IMR-90 (cell line): ENCODE data around the gene DDX24. TPM values are rescaled to one million over a fixed set of nuclear protein-coding genes. Genes with fewer than 3 reads are reported as not detected.

Experiments used
- ATAC-seq: fragments of 200-7000 bp; cut with Tn5 transposase; 2 replicates; pipeline ENCODE4 v1.9.1; 2020; ENCODE audit warnings: low read depth, mild to moderate bottlenecking, moderate library complexity
- BruUV-seq: library from RNA; stranded (reverse); fragments of 400-500 nt; replicated peaks from 2 replicates; lab custom pipeline; 2021; lab: Mats Ljungman, UMichigan
- CTCF ChIA-PET: fragments of 300-600 bp; formaldehyde crosslinking; extraction: SDS; loops from one replicate; lab custom pipeline; 2021; ENCODE audit warnings: antibody characterized with exemption; lab: Yijun Ruan, JAX
- POLR2A ChIA-PET: fragments of 300-600 bp; sonication (Branson Sonifier 250); formaldehyde crosslinking; loops from one replicate; lab custom pipeline; 2022; ENCODE audit warnings: antibody characterized with exemption; ENCODE audit not compliant: unreplicated experiment; lab: Charles Lee
- DNase-seq: peaks from one replicate; pipeline ENCODE4 v3.0.0; 2013
- H2AFZ ChIP-seq: replicated peaks from 2 replicates; pipeline ENCODE3; 2013; ENCODE audit warnings: low read length, mild to moderate bottlenecking; ENCODE audit not compliant: poor library complexity
- H2AK5ac ChIP-seq: 2 replicates; pipeline ENCODE4 v1.6.1; 2013; ENCODE audit warnings: low read depth, low read length, inconsistent platforms
- H2AK9ac ChIP-seq: replicated peaks from 2 replicates; pipeline ENCODE3; 2013; ENCODE audit warnings: mild to moderate bottlenecking, low read depth, low read length, moderate library complexity; ENCODE audit not compliant: poor library complexity
- H2BK120ac ChIP-seq: 2 replicates; pipeline ENCODE4 v1.6.1; 2013; ENCODE audit warnings: low read depth, low read length, inconsistent platforms
- H2BK15ac ChIP-seq: 3 replicates; pipeline ENCODE4 v1.6.1; 2013; ENCODE audit warnings: low read depth, low read length, inconsistent platforms
- H2BK20ac ChIP-seq: 2 replicates; pipeline ENCODE4 v1.6.1; 2013; ENCODE audit warnings: low read depth, mild to moderate bottlenecking, inconsistent platforms, low read length, moderate library complexity
- H2BK5ac ChIP-seq: 2 replicates; pipeline ENCODE4 v1.6.1; 2013; ENCODE audit warnings: mild to moderate bottlenecking, low read depth, low read length, inconsistent platforms; ENCODE audit not compliant: poor library complexity, severe bottlenecking
- H3K14ac ChIP-seq: replicated peaks from 2 replicates; pipeline ENCODE4 v1.6.1; 2013; ENCODE audit warnings: low read depth, low read length, inconsistent platforms
- H3K18ac ChIP-seq: 2 replicates; pipeline ENCODE4 v1.6.1; 2013; ENCODE audit warnings: low read depth, low read length, control low read depth
- H3K23ac ChIP-seq: 2 replicates; pipeline ENCODE4 v1.6.1; 2013; ENCODE audit warnings: low read depth, low read length, inconsistent platforms
- H3K27ac ChIP-seq: 2 replicates; pipeline ENCODE4 v1.5.1; 2013; ENCODE audit warnings: mild to moderate bottlenecking, control low read depth, low read length; ENCODE audit not compliant: insufficient read depth
- H3K27me3 ChIP-seq: 2 replicates; pipeline ENCODE4 v1.6.1; 2013; ENCODE audit warnings: low read length; ENCODE audit not compliant: control insufficient read depth, insufficient read depth
- H3K36me3 ChIP-seq: 2 replicates; pipeline ENCODE4 v1.6.1; 2013; ENCODE audit warnings: low read length, mixed read lengths; ENCODE audit not compliant: control insufficient read depth, insufficient read depth
- H3K4ac ChIP-seq: 2 replicates; pipeline ENCODE4 v1.6.1; 2013; ENCODE audit warnings: low read depth, low read length, inconsistent platforms
- H3K4me1 ChIP-seq: 2 replicates; pipeline ENCODE4 v1.6.1; 2013; ENCODE audit warnings: low read length, mixed read lengths; ENCODE audit not compliant: control insufficient read depth, insufficient read depth
- H3K4me2 ChIP-seq: 2 replicates; pipeline ENCODE4 v1.6.1; 2013; ENCODE audit warnings: low read depth, mild to moderate bottlenecking, control low read depth, low read length, moderate library complexity
- H3K4me3 ChIP-seq: 2 replicates; pipeline ENCODE4 v1.5.1; 2013; ENCODE audit warnings: low read depth, mild to moderate bottlenecking, control low read depth, low read length, moderate library complexity; ENCODE audit not compliant: insufficient read depth
- H3K56ac ChIP-seq: 2 replicates; pipeline ENCODE4 v1.6.1; 2013; ENCODE audit warnings: low read length, inconsistent platforms; ENCODE audit not compliant: insufficient read depth; ENCODE audit errors: extremely low read depth
- H3K79me1 ChIP-seq, 2 experiments: 2 replicates each; pipeline ENCODE4 v1.6.1; 2013; ENCODE audit warnings: low read length in 2 of 2, inconsistent platforms in 1 of 2, low read depth in 1 of 2
- H3K9ac ChIP-seq: 2 replicates; pipeline ENCODE4 v1.6.1; 2013; ENCODE audit warnings: low read depth, low read length, control low read depth
- H3K9me1 ChIP-seq: 2 replicates; pipeline ENCODE4 v1.6.1; 2013; ENCODE audit warnings: low read length, inconsistent platforms; ENCODE audit not compliant: insufficient read depth
- H3K9me3 ChIP-seq: 2 replicates; pipeline ENCODE4 v1.6.1; 2013; ENCODE audit warnings: low read length; ENCODE audit not compliant: control insufficient read depth, insufficient read depth
- H4K20me1 ChIP-seq: 2 replicates; pipeline ENCODE4 v1.6.1; 2013; ENCODE audit warnings: low read length, inconsistent platforms; ENCODE audit not compliant: insufficient read depth
- H4K5ac ChIP-seq: 2 replicates; pipeline ENCODE4 v1.6.1; 2013; ENCODE audit warnings: mild to moderate bottlenecking, low read depth, low read length, control low read depth
- H4K8ac ChIP-seq, 2 experiments: 2 replicates each; pipeline ENCODE4 v1.6.1; 2013; ENCODE audit warnings: low read depth in 2 of 2, low read length in 2 of 2, control low read depth in 1 of 2, inconsistent platforms in 1 of 2
- H4K91ac ChIP-seq: 2 replicates; pipeline ENCODE4 v1.6.1; 2013; ENCODE audit warnings: low read depth, low read length, inconsistent platforms; ENCODE audit not compliant: insufficient read depth
- MAZ ChIP-seq: IDR thresholded peaks from 2 replicates; pipeline ENCODE4 v1.6.1; 2012; ENCODE audit warnings: low read depth, mild to moderate bottlenecking, low read length, improper control_type of control experiment, moderate library complexity, borderline replicate concordance
- NFE2L2 ChIP-seq: fragments of 150-350 bp; IDR thresholded peaks from 2 replicates; pipeline ENCODE4 v1.6.1; 2016; ENCODE audit warnings: low read depth, mild to moderate bottlenecking, low read length
- RAD21 ChIP-seq: IDR thresholded peaks from 2 replicates; pipeline ENCODE4 v1.6.1; 2012; ENCODE audit warnings: low read length, improper control_type of control experiment
- WGBS, 2 experiments: methylation state at CpG; one replicate each; pipeline versions ENCODE4 v1.1.5 to v1.1.7; 2013; ENCODE audit warnings: missing lambda C conversion rate in 2 of 2; ENCODE audit not compliant: insufficient read length in 1 of 2; ENCODE audit errors: extremely low coverage in 2 of 2; 5-methylcytosine and 5-hydroxymethylcytosine counted together
- dilution Hi-C: fragments of 300-500 bp; cut with HindIII; formaldehyde crosslinking; loops from one replicate; pipeline ENCODE4 v1.14.3; 2018; ENCODE audit warnings: low sequenced_read_pairs; ENCODE audit not compliant: unreplicated experiment
- in situ Hi-C: fragments of 300-500 bp; cut with MboI; formaldehyde crosslinking; loops from 3 replicates; pipeline ENCODE4 v1.14.3; 2019; ENCODE audit warnings: low sequenced_read_pairs, inconsistent platforms, mixed read lengths
- intact Hi-C: fragments of 100-400 bp; cut with micrococcal nuclease; formaldehyde crosslinking; loops from 2 replicates; pipeline ENCODE4 v1.10.0; 2022
- polyA plus RNA-seq, 3 experiments: library from polyadenylated mRNA; depleted of rRNA; stranded (reverse); fragments of >200 nt; gene quantifications; 2 replicates each; pipeline ENCODE4 v1.2.3, GENCODE V29; 2012; ENCODE audit warnings: low replicate concordance in 1 of 3
- total RNA-seq: library from RNA; depleted of rRNA; stranded (reverse); fragments of >200 nt; gene quantifications from 2 replicates; pipeline ENCODE4 v1.2.3, GENCODE V29; 2012

DDX24 gene
- total and polyA plus RNA-seq, 2 of the 4 experiments (the other 2 are of a cell fraction) = 134 to 155 TPM

DNA sequence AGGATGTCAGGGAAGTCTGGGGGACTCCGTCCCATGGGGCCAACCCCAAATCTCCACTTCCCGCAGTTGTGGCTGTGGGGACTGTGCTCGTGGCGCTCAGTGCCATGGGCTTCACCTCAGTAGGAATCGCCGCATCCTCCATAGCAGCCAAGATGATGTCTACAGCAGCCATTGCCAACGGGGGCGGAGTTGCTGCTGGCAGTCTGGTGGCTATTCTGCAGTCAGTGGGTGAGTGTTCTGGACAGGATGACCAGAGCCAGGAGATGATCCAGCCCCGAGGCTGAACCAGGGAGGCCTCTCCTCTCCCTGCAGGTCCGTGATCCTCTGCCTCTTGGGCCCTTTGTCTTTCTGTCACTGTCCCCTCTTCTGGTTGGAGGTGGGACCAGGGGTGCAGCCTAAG is 20.7 kb upstream of the DDX24 start:
- no peaks in the 10 kb centered on the region for H3K9me3 ChIP-seq
- no peak for TF ChIP-seq MAZ
- TF ChIP-seq NFE2L2 = no peak
- TF ChIP-seq RAD21 = no peak
- H3K4me2 ChIP-seq = no peak overlapping the region
- no peaks in the 10 kb centered on the region; the same call in 1 of the 2 replicates for H3K36me3 ChIP-seq
- in situ Hi-C loops (no loop called here), intact Hi-C loops (no loop called here), dilution Hi-C loops (no loop called here)
- H2AK5ac ChIP-seq = peak overlapping the region; percentile 48
- H3K9me1 ChIP-seq = peaks cover 10% of the 10 kb centered on the region
- DNase-seq (no peak), ATAC-seq (no peak)
- H2AFZ ChIP-seq = peak overlapping the region; percentile 36
- no peak overlapping the region for H4K5ac ChIP-seq
- no peaks in the 10 kb centered on the region; a peak in 1 of 4 replicates for H3K79me1 ChIP-seq
- 0 out of 2 replicates have a peak, but pooled peaks cover 8% of the 10 kb centered on the region for H4K20me1 ChIP-seq
- H2BK15ac ChIP-seq = no peak overlapping the region
- H2BK120ac ChIP-seq = no peak overlapping the region
- no peak overlapping the region for H3K27ac ChIP-seq
- H3K4me3 ChIP-seq = no peak overlapping the region
- no peak overlapping the region for H2BK5ac ChIP-seq
- peaks cover 5% of the 10 kb centered on the region; the same call in 1 of the 2 replicates for H3K4me1 ChIP-seq
- no peak overlapping the region for H3K56ac ChIP-seq
- 0 out of 2 replicates have a peak overlapping the region, but pooled peaks have one; percentile 3 for H2BK20ac ChIP-seq
- no peak overlapping the region for H2AK9ac ChIP-seq
- no peak overlapping the region for H4K8ac ChIP-seq
- no peaks in the 10 kb centered on the region for H3K27me3 ChIP-seq
- H3K18ac ChIP-seq = no peak overlapping the region
- CTCF ChIA-PET = no interaction called here
- BruUV-seq = no TSS peak
- POLR2A ChIA-PET = no interaction called here
- WGBS, 2 experiments = no CpG with 5 or more reads among the region's 10 CpGs
- H3K9ac ChIP-seq = no peak overlapping the region
- H3K4ac ChIP-seq = no peak overlapping the region
- no peak overlapping the region for H3K14ac ChIP-seq
- no peak overlapping the region for H4K91ac ChIP-seq
- no peak overlapping the region for H3K23ac ChIP-seq
